Measurements from ENCODE around the gene NUDT12. TPM values are rescaled to one million over a fixed set of nuclear protein-coding genes. Genes with fewer than 3 reads are reported as not detected.

Gene NUDT12
- 13.3 and 18.1 TPM in 2 replicates for total RNA-seq

DNA sequence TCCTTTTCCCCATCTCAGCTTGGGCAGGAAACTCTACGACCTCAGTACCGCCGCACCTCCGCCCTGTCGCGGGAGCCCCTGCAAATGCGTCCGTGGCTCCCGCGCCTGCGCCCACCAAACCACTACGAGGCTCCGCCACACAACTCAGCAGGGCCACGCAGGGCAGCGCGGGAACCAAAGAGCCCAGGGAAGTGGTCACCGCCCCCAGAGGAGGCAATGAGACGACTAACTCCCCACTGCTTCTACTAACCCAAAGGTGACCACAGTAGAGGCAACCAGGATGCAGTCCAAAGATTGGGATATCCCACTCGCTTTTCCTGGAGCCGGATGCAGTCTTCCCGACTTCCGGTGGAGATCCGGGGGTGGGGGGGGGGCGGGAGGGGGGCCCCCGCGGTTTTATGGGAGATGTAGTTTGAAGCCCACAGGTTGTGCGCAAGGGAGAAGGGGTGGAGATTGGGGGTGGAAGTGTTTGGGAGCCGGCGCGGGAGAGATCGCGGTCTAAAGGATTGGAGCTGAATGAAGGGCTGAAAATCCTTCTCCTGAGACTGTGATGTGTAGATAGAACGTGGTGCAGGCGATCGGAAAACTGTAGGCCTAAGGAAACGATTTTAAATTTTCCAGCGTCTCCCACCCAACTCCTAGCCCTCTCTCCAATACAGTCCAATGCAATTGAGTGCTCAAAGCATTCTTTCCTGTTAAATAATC lies at the start of gene NUDT12:
NUDT12 (minus strand) TSS at position 337 of the 705 bp plus-strand sequence. CDS start 2,541 bp downstream, outside the sequence.

